H9 (cell line): ENCODE measurements around the gene TBATA. TPM values are rescaled to one million over a fixed set of nuclear protein-coding genes. Genes with fewer than 3 reads are reported as not detected.

Experiments used
- DNase-seq: peaks from one replicate; pipeline ENCODE4 v3.0.0-alpha.2; 2017
- H2AFZ ChIP-seq: one replicate; pipeline ENCODE4 v1.6.1; 2013; ENCODE audit warnings: mild to moderate bottlenecking, low read length, control low read depth, moderate library complexity
- H2AK5ac ChIP-seq: 2 replicates; pipeline ENCODE4 v1.6.1; 2013; ENCODE audit warnings: low read length, control low read depth, mixed read lengths; ENCODE audit not compliant: insufficient read length
- H2BK120ac ChIP-seq: one replicate; pipeline ENCODE4 v1.6.1; 2013; ENCODE audit warnings: low read depth, mild to moderate bottlenecking, low read length, control low read depth, inconsistent platforms; ENCODE audit not compliant: poor library complexity, severe bottlenecking
- H2BK12ac ChIP-seq: 2 replicates; pipeline ENCODE4 v1.6.1; 2013; ENCODE audit warnings: low read length, control low read depth, mixed read lengths, low read depth; ENCODE audit not compliant: insufficient read length
- H2BK15ac ChIP-seq: 2 replicates; pipeline ENCODE4 v1.6.1; 2013; ENCODE audit warnings: low read depth, low read length, control low read depth
- H2BK20ac ChIP-seq: one replicate; pipeline ENCODE4 v1.6.1; 2013; ENCODE audit warnings: low read depth, mild to moderate bottlenecking, low read length, control low read depth, inconsistent platforms; ENCODE audit not compliant: poor library complexity, severe bottlenecking
- H2BK5ac ChIP-seq: 2 replicates; pipeline ENCODE4 v1.6.1; 2013; ENCODE audit warnings: low read length, control low read depth, mixed read lengths; ENCODE audit not compliant: insufficient read length
- H3K14ac ChIP-seq: 2 replicates; pipeline ENCODE4 v1.6.1; 2013; ENCODE audit warnings: low read length, control low read depth; ENCODE audit not compliant: insufficient read depth
- H3K18ac ChIP-seq: 2 replicates; pipeline ENCODE4 v1.6.1; 2013; ENCODE audit warnings: low read depth, mild to moderate bottlenecking, mixed read lengths, low read length, control low read depth; ENCODE audit not compliant: insufficient read length
- H3K23ac ChIP-seq: 2 replicates; pipeline ENCODE4 v1.6.1; 2013; ENCODE audit warnings: low read length, control low read depth, mixed read lengths, low read depth; ENCODE audit not compliant: insufficient read length
- H3K23me2 ChIP-seq: 2 replicates; pipeline ENCODE4 v1.6.1; 2013; ENCODE audit warnings: low read depth, mild to moderate bottlenecking, mixed read lengths, low read length, control low read depth; ENCODE audit not compliant: insufficient read length, poor library complexity, severe bottlenecking
- H3K27ac ChIP-seq: 2 replicates; pipeline ENCODE4 v1.5.1; 2013; ENCODE audit warnings: low read length, control low read depth, mixed read lengths, low read depth; ENCODE audit not compliant: insufficient read length
- H3K27me3 ChIP-seq: 2 replicates; pipeline ENCODE4 v1.6.1; 2013; ENCODE audit warnings: low read length, control low read depth, inconsistent platforms; ENCODE audit not compliant: insufficient read depth
- H3K4ac ChIP-seq: 2 replicates; pipeline ENCODE4 v1.6.1; 2013; ENCODE audit warnings: low read depth, mild to moderate bottlenecking, control low read depth, inconsistent platforms, low read length, moderate library complexity
- H3K4me1 ChIP-seq: 2 replicates; pipeline ENCODE4 v1.6.1; 2013; ENCODE audit warnings: low read length, control low read depth, inconsistent platforms; ENCODE audit not compliant: insufficient read depth
- H3K4me2 ChIP-seq: 2 replicates; pipeline ENCODE4 v1.6.1; 2013; ENCODE audit warnings: low read length, control low read depth, mixed read lengths; ENCODE audit not compliant: insufficient read length, insufficient read depth
- H3K56ac ChIP-seq: 2 replicates; pipeline ENCODE4 v1.6.1; 2013; ENCODE audit warnings: low read depth, mild to moderate bottlenecking, mixed read lengths, low read length, control low read depth; ENCODE audit not compliant: insufficient read length
- H3K79me1 ChIP-seq: 2 replicates; pipeline ENCODE4 v1.6.1; 2013; ENCODE audit warnings: low read depth, mild to moderate bottlenecking, moderate library complexity, low read length, control low read depth, inconsistent platforms; ENCODE audit not compliant: insufficient read depth, poor library complexity, severe bottlenecking
- H3K79me2 ChIP-seq: 2 replicates; pipeline ENCODE4 v1.6.1; 2013; ENCODE audit warnings: low read length, control low read depth, inconsistent platforms; ENCODE audit not compliant: insufficient read depth
- H3K9ac ChIP-seq: 2 replicates; pipeline ENCODE4 v1.6.1; 2013; ENCODE audit warnings: low read length, control low read depth, mixed read lengths; ENCODE audit not compliant: insufficient read length; ENCODE audit errors: extremely low read depth
- H3K9me3 ChIP-seq: one replicate; pipeline ENCODE4 v1.6.1; 2013; ENCODE audit warnings: low read depth, low read length, inconsistent platforms; ENCODE audit not compliant: control insufficient read depth
- H3T11ph ChIP-seq: one replicate; pipeline ENCODE4 v1.6.1; 2013; ENCODE audit warnings: mild to moderate bottlenecking, low read length, control low read depth, inconsistent platforms
- H4K20me1 ChIP-seq: one replicate; pipeline ENCODE4 v1.6.1; 2013; ENCODE audit not compliant: control insufficient read depth, insufficient read length, insufficient read depth
- H4K5ac ChIP-seq: 2 replicates; pipeline ENCODE4 v1.6.1; 2013; ENCODE audit warnings: low read depth, mild to moderate bottlenecking, mixed read lengths, low read length, control low read depth; ENCODE audit not compliant: insufficient read length
- H4K8ac ChIP-seq: replicated peaks from 2 replicates; pipeline ENCODE4 v1.6.1; 2013; ENCODE audit warnings: low read length, control low read depth, mixed read lengths, low read depth; ENCODE audit not compliant: insufficient read length
- H4K91ac ChIP-seq: 2 replicates; pipeline ENCODE4 v1.6.1; 2013; ENCODE audit warnings: low read depth, mild to moderate bottlenecking, moderate library complexity, mixed read lengths, low read length, control low read depth; ENCODE audit not compliant: insufficient read length
- H3K27ac Mint-ChIP-seq, 3 experiments: 2 replicates in 2 of 3; 3 replicates in 1 of 3; pipeline ENCODE4 v1.8.0; 2020 to 2021; ENCODE audit warnings: mixed read lengths in 3 of 3, mild to moderate bottlenecking in 1 of 3, moderate library complexity in 1 of 3
- H3K27me3 Mint-ChIP-seq: 2 replicates; pipeline ENCODE4 v1.8.0; 2021; ENCODE audit warnings: low read depth, mild to moderate bottlenecking, moderate library complexity, mixed read lengths
- H3K36me3 Mint-ChIP-seq, 3 experiments: 2 replicates in 2 of 3; 3 replicates in 1 of 3; pipeline ENCODE4 v1.8.0; 2020 to 2021; ENCODE audit warnings: low read depth in 3 of 3, mixed read lengths in 3 of 3; ENCODE audit not compliant: insufficient read depth in 1 of 3
- H3K4me1 Mint-ChIP-seq, 2 experiments: 2 replicates each; pipeline ENCODE4 v1.8.0; 2020; ENCODE audit warnings: mixed read lengths in 2 of 2
- H3K4me3 Mint-ChIP-seq, 2 experiments: 2 replicates in 1 of 2; 3 replicates in 1 of 2; pipeline ENCODE4 v1.8.0; 2020 to 2021; ENCODE audit warnings: mild to moderate bottlenecking in 2 of 2, mixed read lengths in 2 of 2, moderate library complexity in 1 of 2
- H3K9me3 Mint-ChIP-seq, 2 experiments: 2 replicates in 1 of 2; 3 replicates in 1 of 2; pipeline ENCODE4 v1.8.0; 2020; ENCODE audit warnings: mild to moderate bottlenecking in 2 of 2, mixed read lengths in 2 of 2, moderate library complexity in 1 of 2
- CTCF ChIP-seq: fragments of 200-600 bp; sonication (generic); conservative IDR thresholded peaks from 3 replicates; pipeline ENCODE4 v1.8.0; 2021; ENCODE audit warnings: antibody characterized with exemption, mild to moderate bottlenecking
- WGBS: extraction: QIAGEN DNeasy Blood & Tissue Kit; methylation state at CpG from one replicate; pipeline ENCODE4 v1.1.7; 2013; ENCODE audit warnings: missing lambda C conversion rate, low lambda C conversion rate, mixed read lengths; ENCODE audit not compliant: insufficient read length; ENCODE audit errors: extremely low coverage; 5-methylcytosine and 5-hydroxymethylcytosine counted together
- total RNA-seq: library from RNA; stranded (reverse); gene quantifications from 2 replicates; pipeline ENCODE4 v1.2.1, GENCODE V29; 2021

TBATA gene
- total RNA-seq, 1 experiment from 2014 or later: not detected

DNA sequence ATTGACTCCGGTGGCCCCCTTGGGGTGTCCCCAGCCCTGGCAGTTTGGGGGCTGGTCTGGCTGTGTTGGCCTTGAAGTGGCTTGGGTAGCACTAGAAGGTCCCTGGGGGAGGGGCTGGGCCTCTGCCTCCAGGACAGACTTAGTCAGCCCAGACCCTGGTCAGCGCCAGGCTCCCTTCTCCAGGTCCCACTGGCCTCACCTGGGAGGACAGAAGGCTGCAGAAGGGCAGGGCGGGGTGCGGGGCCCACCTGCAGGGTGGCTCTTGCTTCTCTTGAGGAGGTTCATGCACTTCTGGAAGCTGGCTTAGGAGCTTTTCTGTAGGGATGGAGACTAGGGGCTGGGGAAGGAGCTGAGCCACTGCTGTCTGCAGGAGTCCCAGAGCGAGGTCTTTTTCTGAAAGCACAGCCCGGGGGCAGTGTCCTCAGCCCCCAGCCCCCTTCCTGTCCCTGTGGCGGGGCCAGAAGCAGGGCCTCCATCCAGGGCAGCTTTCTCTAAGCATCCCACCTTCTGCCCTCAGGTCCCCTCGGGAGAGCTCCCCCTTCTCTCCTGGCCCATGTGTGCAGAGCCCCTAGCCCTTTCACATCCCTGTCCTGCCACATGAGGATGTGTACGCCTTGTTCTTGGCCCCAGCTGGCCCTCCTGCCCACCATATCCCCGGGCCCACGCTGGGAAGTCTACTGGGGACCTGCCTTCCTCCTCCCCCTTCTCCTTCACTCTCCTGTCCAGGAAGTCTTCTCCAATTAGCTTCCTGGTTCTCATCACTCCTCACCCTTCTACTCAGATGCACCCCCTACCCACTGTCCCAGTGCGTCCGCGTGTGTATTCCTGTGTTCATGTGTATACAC is 11.0 kb downstream of the TBATA start:
- Histone ChIP-seq H4K91ac (no peak overlapping the region), H3K9ac (no peak overlapping the region), H3K23me2 (no peaks in the 10 kb centered on the region), H3K27me3 (no peaks in the 10 kb centered on the region), H2BK12ac (no peak overlapping the region), H3K14ac (no peak overlapping the region), H3K4ac (no peak overlapping the region), H3K4me2 (no peak overlapping the region), H2AFZ (no peak overlapping the region), H3K4me1 (no peaks in the 10 kb centered on the region), H3K18ac (no peak overlapping the region), H2BK20ac (no peak overlapping the region), H3K23ac (no peak overlapping the region), H3K9me3 (no peaks in the 10 kb centered on the region), H4K5ac (no peak overlapping the region), H3K79me1 (no peaks in the 10 kb centered on the region), H4K8ac (no peak overlapping the region), H3K56ac (no peak overlapping the region), H3T11ph (no peak overlapping the region), H3K79me2 (no peaks in the 10 kb centered on the region), H4K20me1 (peaks cover 2% of the 10 kb centered on the region), H2BK120ac (no peak overlapping the region), H2BK5ac (no peak overlapping the region), H3K27ac (no peak overlapping the region), H2AK5ac (no peak overlapping the region), H2BK15ac (no peak overlapping the region)
- Mint-ChIP-seq H3K27me3 (peaks cover 1% of the 10 kb centered on the region), H3K9me3 (no peaks in the 10 kb centered on the region), H3K4me3 (no peak overlapping the region), H3K36me3 (no peaks in the 10 kb centered on the region; a peak in 2 of 7 replicates), H3K4me1 (peaks cover 5 to 14% of the 10 kb centered on the region in 2 experiments; a peak in 3 of 4 replicates), H3K27ac (peak overlapping the region in 1 of 3 experiments; percentile 60; a peak in 1 of 7 replicates)
- WGBS: no CpG with 5 or more reads among the region's 14 CpGs
- TF ChIP-seq CTCF: no peak
- no peak for DNase-seq
